Sciatic nerve (tissue), 2 donors: Measurements from ENCODE around the gene SHLD2. TPM values are rescaled to one million over a fixed set of nuclear protein-coding genes. Genes with fewer than 3 reads are reported as not detected.
"Not testable (repeated sequence)": the region's sequence is repeated elsewhere in the genome, so short reads cannot be mapped to it uniquely, and the experiment has no call there.

Experiments
- ATAC-seq: fragments of 200-7000 bp; cut with Tn5 transposase; one replicate; pipeline ENCODE4 v1.9.1; 2020; ENCODE audit warnings: mild to moderate bottlenecking, moderate library complexity
- DNase-seq: peaks from one replicate; pipeline ENCODE4 v3.0.0-alpha.2; 2020; ENCODE audit warnings: low spot score
- intact Hi-C: fragments of 100-400 bp; cut with DNase I; formaldehyde crosslinking; loops from one replicate; pipeline ENCODE4 v1.14.2; 2022
- total RNA-seq: library from RNA; stranded (reverse); fragmentation: NEBNext Ultra II Directional; extraction: Animal tissue kit (Norgen Biotek cat#: 25700); gene quantifications from one replicate; pipeline ENCODE4 v1.2.1, GENCODE V29; 2021
- donor health status: DM: no; HTN: no; CAD: no.
- donor health status: DM: no; HTN: no; CAD: no.

Gene SHLD2
- total RNA-seq, 1 donor from 2014 or later, result 25.8 TPM

DNA sequence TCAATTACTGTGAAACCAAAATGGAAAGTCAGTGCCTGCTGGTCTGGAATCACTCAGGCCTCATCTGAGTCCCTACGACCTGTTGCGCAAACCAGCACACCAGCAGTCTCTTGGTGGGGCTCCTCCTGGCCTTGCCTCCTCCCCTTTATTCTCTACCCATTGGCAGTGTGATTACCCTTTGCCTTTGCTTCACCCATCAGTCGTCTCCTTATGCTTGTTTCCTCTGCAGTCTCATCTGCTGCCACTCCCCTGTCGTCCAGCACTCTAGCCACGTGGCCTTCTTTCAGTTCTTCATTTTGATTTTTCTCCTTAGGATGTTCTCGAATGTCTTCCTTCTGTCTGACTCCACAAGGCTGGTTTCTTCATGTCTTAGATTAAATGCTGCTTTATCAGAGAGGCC lies 89.4 kb downstream of the SHLD2 start:
- intact Hi-C loops, DNase-seq: not testable (repeated sequence)
- ATAC-seq, result peak; percentile 65

DNA sequence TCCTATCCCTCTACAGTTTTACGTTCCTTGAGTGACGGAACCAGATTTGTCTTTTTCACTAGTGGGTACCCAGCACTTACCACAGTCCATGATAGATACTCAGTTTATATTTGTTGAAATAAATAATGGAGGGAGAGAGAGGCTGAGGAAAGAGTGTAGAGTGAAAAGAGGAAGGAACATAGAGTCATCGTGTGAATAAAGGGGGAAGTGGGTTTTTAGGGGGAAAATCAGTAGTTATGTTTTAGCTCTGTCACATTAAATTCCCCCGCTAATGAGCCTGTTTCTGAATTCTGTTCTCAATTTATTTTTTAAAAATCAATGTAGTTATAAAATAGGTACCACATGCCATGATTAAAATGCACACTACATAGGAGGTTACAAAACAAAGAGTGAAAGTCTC lies 91.0 kb downstream of the SHLD2 start:
- intact Hi-C loops, DNase-seq, ATAC-seq: not testable (repeated sequence)

DNA sequence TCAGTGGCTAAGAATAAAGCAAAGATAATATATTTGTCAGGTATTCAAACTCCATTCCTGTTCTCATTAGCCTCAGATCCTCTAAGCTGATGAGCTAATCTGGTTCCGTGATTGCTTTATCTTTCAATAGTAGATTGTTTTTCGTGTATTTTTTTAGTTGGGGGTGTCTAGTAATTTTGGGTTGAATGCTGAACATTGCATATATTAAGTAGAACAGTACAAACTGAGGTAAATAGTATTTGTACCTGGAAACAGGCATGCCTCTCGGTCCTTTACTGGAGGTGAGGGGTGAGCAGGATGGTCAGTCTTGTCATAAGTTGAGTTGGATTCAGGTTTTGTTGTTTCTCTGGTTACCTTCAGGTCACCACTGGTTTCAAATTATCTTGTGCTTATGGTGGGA lies 92.6 kb downstream of the SHLD2 start:
- intact Hi-C loops, ATAC-seq, DNase-seq: not testable (repeated sequence)

DNA sequence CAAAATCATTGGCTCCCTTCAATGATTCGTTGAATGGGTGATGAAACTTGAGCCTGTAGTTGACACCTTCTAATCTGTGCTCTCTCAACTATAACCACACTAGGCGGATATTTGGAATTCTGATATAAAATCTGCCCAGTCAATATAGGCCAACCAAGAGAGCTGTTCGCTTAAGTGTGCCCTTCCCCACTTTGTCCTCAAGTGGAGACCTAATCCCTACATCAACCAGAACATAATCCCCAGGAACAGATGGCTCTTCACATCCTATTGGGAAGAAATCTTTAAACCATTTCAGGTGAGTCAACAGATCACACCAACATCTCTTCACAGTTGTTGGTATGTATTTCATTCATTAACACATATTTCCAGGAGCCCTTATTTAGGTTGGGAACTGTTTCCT lies 96.8 kb downstream of the SHLD2 start:
- DNase-seq, ATAC-seq, intact Hi-C loops: not testable (repeated sequence)

DNA sequence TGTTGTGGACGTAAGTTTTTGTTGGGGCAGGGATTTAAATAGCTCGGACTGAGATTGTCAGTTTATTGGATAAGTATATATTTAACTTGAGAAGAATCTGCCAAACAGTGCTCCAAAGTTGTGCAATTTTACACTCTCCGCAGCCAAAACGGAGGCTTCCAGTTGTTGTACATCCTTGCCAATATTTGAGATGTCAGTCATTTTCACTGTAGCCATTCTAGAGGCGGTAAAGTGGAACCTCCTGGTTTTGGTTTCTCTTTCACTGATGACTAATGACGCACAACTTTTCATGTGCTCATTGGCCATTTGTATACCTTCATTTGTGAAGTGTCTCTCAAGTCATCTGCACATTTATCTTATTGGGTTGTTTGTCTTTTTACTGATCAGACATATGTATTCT lies 105.9 kb downstream of the SHLD2 start:
- intact Hi-C loops, DNase-seq: not testable (repeated sequence)
- peak; percentile 75 for ATAC-seq

DNA sequence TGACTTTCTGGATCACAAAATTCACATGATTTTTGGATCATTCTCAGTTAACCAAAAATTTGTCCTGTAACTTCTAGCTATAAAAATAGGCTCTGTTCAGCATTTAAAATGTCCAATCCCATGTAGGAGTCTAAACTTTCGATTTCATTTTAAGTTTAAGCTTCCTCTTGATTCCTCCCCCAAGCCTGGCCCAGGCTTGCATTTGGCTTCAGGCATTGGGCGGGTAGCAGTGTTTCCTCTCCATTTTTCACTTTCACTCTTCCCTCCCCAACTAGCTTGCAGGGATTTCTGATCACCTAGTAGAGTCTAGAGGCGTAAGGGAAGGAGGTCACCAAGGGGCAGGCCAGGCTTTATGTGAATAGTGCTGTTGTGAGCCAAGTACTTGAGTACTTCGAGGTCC lies 109.8 kb downstream of the SHLD2 start:
- peak; percentile 21 for ATAC-seq
- DNase-seq, intact Hi-C loops: not testable (repeated sequence)

DNA sequence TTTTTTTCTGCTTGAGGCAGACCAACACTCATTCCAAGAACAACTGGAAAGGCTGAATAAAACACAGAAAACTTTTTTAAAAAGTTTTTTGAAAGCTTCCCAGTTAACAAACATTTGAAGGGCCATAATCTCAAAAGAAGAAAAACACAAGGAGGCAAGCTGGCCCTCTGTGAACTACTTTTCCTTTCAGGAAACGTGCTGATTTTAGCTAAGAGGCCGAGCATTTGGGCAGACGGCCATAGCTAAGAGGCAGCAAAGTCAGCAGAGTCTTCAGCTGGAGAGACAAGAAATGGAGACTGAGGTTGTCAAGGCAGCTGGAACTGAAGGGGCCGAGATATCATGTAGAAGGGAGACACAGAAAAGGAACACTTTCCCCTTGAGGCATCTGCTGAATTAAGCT lies 111.9 kb downstream of the SHLD2 start:
- intact Hi-C loops, DNase-seq: not testable (repeated sequence)
- ATAC-seq, result peak; percentile 35

DNA sequence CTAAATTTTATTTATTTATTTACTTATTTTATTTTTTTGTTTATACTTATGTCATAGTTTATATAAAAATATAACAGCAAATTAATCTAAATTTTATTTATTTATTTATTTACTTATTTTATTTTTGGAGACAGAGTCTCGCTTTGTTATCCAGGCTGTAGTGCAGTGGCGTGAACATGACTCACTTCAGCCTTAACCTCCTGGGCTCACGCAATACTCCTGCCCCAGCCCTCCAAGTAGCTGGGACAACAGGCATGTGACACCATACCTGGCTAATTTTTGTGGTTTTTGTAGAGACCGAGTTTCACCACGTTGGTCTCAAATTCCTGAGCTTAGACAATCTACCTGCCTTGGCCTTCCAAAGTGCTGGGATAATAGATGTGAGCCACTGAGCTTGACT lies 115.3 kb downstream of the SHLD2 start:
- intact Hi-C loops, ATAC-seq, DNase-seq: not testable (repeated sequence)

DNA sequence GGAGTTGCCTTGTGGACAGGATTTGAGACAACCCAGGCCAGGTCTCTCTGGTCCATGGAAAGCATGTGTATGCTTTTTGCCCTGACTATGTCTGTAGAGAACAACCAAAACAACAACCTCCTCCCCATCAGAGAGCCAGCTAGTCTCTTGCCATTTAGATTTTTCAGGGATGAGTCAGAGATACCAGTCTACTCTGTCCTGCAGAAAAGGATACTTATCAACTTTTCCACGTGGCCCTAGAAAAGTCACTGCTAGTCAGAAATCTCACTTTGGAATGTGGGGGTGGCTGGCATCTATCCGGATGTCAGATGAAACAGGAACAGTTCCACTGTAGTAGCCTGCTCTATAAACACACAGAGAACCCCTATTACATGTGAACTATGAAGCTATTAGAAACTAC lies 116.8 kb downstream of the SHLD2 start:
- DNase-seq, intact Hi-C loops, ATAC-seq: not testable (repeated sequence)

DNA sequence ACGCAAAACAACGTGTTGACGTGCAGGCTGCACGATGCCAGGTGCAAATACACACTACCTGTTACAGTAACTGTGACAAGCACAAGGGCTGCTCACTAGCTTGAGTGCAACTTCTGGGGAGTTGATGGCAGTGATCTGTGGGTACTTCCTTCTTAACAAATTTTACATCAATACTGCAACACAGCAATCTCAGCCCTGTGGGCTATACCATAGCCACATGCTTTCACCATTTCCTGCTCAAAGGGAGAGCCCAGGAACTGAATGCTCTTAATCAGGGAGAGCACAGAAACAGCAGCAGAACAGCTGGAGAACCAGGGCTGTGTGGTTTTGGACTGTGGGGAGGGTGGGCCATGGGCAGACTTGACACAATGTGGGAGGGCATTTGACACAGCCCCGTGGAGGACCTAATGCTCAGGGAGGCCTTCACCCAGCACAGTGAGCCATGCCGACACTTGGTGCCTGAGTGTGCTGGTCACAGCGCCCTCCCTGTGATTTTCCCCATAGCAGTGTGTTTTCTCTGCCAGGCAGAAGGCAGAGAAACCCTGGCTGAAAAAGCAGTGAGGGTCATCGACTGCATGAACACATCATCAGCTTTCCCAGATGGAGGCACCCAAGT lies 118.3 kb downstream of the SHLD2 start:
- not testable (repeated sequence) for DNase-seq
- peak; percentile 17 for ATAC-seq

DNA sequence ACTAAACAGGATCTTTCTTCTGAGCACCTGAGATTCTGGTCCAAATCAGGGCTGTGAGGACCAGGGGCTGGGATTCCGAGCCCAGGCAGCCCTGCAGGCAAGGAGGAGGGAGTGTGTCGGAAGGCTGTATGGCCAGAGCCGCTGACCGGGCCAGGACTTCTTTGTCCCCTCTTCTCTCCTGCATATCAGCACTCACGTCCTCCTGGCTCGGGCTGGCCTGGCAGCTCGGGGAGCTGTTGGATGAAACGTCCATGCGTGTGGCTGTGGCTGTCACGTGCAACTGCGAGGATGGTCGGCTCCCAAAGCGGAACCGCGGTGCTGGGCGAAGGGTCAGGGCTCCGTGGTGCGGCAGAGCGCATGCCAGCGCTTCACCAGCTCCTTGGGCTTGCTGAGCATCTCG lies 118.8 kb downstream of the SHLD2 start:
- DNase-seq, intact Hi-C loops: not testable (repeated sequence)
- ATAC-seq, result peak; percentile 25

More for the DNA sequence above, 118.3 kb downstream of the SHLD2 start:
- intact Hi-C loops, result not testable (repeated sequence)

DNA sequence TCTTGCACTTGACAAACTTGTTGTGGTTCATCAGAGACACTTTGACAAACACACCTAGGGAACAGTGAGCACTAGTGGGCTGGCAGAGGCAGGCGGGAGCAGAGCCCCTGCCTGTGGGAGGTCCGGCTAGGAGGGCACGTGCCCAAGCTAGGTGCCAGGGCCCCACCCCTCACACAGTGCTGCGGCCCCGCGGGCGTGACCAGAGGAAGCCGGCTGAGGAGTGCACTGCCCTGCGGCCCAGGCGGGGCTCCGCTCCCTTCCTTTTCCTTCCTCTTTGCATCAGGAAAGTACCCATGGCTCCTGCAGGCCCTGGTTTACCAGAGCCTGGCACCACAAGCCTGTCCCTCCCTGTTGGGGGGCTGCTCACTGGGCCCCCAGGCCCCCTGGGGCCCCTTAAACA lies 121.1 kb downstream of the SHLD2 start:
- DNase-seq, intact Hi-C loops: not testable (repeated sequence)
- peak; percentile 57 for ATAC-seq

DNA sequence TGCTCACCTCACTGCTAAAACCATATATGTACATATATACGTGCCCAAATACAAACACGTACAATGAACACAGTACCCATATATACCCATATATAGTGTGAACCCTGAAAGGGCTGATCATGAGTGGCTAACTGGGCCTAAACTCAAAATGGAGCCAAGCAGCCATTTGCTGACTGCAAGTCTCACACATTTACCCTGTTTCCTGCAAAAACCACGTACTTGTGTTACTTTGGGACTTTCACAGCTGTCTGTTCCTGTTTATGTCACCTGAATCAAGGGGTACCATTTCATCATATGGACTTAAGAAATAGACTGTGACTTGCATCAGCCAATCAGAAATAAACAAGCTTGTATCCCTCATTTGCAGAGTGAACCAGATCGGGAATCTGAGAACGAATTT lies 124.4 kb downstream of the SHLD2 start:
- intact Hi-C loops, ATAC-seq: not testable (repeated sequence)

DNA sequence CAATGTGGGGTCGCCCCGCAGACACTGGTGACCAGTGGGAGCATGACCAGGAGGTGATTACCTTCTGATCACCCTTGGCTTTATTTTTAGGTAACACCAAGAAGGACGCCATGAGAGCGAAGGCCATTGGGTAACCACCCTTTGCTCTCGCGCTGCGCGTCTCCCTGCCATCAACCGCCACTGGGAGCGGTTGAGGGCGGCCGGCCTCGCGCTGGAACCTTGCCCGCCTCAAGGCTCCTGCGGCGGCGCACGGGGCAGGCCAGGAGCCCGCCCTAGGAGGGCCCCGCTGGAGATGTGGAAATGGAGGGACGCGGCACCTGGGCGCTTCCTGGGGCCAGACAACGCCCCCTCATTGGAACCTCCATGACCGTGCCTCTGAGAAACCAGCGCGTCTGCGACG lies 127.8 kb downstream of the SHLD2 start:
- ATAC-seq, intact Hi-C loops, DNase-seq: not testable (repeated sequence)

More for the DNA sequence above, 124.4 kb downstream of the SHLD2 start:
- not testable (repeated sequence) for DNase-seq

DNA sequence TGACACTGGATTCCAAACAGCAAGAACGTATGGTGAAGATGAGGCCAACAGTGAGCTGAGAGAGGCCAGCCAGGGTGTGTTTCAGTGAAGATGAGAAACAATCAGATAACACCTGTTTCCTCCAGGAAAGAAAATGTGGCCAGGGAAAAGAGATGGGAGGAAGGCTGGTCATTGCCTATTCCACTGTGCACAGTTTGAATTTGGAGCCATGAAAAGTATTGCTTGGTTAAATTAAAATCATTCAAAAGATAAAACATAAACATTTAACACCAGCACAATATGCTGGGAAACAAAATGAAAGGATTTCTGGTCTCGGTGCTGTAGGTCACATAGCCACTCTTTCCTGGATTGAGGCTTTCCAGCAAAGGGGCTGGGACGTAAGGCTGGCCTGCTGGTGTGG lies 130.1 kb downstream of the SHLD2 start, which contains the start of gene NUTM2A:
Gene NUTM2A, plus strand, starts transcription at position 301 of the 400 bp plus-strand sequence. CDS start 383 bp downstream, outside the sequence.
- DNase-seq, ATAC-seq, intact Hi-C loops: not testable (repeated sequence)

DNA sequence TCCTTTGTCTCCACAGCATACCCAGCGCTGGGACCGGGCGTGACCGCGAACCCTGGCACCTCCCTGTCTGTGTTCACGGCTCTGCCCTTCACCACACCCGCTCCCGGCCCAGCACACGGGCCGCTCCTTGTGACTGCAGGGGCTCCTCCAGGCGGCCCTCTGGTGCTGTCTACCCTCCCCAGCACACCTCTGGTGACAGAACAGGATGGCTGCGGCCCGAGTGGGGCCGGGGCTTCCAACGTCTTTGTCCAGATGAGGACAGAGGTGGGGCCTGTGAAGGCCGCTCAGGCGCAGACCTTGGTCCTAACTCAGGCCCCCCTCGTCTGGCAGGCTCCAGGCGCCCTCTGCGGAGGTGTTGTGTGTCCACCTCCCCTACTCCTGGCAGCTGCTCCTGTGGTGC lies 133.2 kb downstream of the SHLD2 start:
- ATAC-seq, DNase-seq, intact Hi-C loops: not testable (repeated sequence)

DNA sequence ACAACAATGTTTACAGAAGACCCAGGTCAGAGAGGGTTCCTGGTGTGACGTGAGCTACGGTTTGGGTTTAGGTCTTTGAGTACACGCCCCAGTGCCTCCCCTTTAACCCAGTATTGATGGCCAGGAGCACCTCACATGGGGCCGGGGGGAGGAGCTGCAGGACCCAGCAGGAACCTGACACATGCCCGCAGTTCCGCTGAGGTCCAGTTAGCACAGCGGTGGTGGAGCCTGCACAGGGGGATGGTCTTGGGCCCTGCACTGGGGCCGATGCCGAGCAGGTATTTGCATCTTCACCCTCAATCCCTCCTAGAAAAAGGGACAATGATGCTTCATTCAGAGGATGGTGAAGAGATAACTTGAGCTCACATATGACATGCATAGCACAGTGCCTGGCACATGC lies 134.2 kb downstream of the SHLD2 start:
- DNase-seq, intact Hi-C loops, ATAC-seq: not testable (repeated sequence)

DNA sequence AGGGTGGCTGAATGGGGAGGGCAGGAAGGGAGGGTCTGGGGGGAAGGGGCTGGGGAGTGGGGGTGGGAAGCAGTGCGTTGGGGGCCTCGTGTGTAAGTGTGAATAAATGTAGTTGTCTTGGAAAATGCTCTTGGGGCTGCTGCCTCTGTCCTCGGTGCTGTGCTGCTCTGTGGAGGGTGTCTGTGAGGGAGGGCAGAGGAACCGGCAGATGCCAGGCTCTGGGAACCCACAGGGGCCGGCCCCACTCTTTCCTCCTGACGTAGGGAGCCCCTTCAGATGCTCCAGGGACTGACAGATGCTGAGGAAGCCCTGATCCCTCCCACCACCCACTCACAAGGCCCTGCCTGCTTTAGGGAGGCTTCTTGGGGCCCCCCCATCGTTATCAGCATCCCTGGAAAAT lies 139.8 kb downstream of the SHLD2 start:
- ATAC-seq, intact Hi-C loops, DNase-seq: not testable (repeated sequence)

DNA sequence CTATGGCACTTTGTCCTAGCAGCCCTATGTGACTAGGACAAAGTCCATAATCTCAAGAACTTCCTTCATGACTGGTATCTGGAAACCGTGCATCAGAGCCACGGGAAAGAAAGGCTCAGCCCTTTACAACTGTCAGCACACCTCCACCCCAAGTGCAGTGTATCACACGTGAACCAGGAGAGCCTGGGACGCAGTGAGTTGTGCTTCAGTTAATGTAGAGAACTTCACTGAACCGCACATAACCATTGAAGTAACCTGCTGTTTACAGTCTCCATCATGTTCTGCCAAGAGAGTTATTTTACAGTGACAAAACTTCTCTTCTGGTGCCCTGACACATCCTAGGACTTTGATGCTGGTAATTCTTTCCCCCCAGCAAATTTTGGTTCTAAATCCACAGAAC lies 142.2 kb downstream of the SHLD2 start:
- DNase-seq, intact Hi-C loops, ATAC-seq: not testable (repeated sequence)

DNA sequence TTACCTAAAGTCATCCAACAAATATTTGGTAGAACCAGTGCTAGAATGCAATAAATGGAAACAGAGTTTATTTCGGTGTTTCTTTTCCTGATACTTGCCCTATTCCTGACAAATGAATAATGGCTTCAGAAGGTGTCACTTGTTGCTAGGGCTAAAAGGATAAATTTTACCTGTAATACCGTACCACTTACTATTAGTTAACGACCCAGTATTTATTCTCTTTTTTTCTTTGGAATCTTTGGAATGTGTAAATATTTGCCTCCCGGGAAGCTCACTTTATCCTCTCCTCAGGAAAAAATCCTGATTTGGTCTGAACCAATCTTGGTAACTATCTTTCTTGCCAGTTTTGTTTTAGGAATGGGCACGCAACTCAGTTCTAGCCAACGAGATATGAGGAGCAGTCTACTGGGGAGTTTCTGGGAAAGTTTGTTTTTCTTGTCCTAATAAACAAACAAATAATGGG lies 144.4 kb downstream of the SHLD2 start:
- ATAC-seq, DNase-seq, intact Hi-C loops: not testable (repeated sequence)
